GM12801 (cell line): ENCODE results near the gene ASAH2.

Experiments
- CTCF ChIP-seq: IDR thresholded peaks from one replicate; pipeline ENCODE4 v1.5.1; 2011; ENCODE audit warnings: control low read depth; ENCODE audit not compliant: insufficient read length; ENCODE audit errors: extremely low read depth

ASAH2 gene

GRCh38 chr10:50216894-50217293 lies 34.4 kb downstream of the ASAH2 start:
- TF ChIP-seq CTCF = no peak

GRCh38 chr10:50216418-50216817 lies 34.9 kb downstream of the ASAH2 start:
- no peak for TF ChIP-seq CTCF

GRCh38 chr10:50211670-50212069 lies 39.6 kb downstream of the ASAH2 start:
- no peak for TF ChIP-seq CTCF

- TF ChIP-seq CTCF = no peak
These were observed 40.4 kb downstream of the ASAH2 start for GRCh38 chr10:50210876-50211275.
